ENCODE data around the gene UBE2L6.

The UBE2L6 gene

DNA sequence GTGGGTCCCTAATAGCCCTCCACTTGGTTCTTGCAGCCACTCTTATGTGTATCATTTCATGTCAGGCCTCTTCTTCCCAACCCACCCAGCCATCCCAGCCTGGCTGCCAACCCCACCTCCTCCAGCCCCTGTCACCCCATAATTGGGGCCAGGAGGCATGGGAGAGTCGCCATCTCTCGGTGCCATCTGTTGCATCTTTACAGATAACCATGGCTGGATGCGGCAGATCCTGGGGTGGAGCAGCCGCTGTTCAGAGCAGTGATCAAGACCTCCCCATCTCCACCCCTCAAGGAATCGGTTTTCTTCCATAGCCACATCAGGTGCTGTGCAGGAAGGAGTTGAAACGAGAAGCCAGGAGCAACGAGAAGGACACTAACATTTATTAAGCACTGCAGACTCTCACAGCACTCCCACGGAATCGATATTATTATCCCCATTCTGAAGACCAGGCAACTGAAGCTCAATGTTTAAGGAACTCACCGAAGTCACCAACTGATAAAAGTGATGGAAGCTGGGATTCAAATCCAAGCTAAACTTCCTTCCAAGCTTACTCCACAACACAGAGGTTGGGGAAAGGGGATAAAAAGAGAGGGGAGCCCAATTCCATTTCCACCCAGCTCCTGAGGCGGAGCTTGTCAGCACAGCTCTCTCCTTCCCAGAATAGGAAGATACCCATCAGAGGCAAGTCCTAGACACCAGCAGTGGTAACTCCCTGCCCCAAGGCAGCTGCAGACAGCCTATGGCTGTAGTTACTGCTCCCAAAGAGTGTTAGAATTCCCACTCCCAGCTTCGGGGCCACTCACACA, 54.6 kb downstream of the UBE2L6 start:
- Histone ChIP-seq H3K9me3 (ENCODE audit: control insufficient read depth, low read length) (no peaks in the 10 kb centered on the region), H3K36me3 (ENCODE audit: control insufficient read depth, insufficient read depth, low read length) (no peaks in the 10 kb centered on the region), H3K27ac (no peak overlapping the region), H3K4me1 (no peaks in the 10 kb centered on the region), H3K79me2 (no peaks in the 10 kb centered on the region), H3K27me3 (ENCODE audit: control insufficient read depth, insufficient read depth, low read length) (no peaks in the 10 kb centered on the region), H2AFZ (no peak overlapping the region), H3K4me2 (ENCODE audit: low read length) (no peak overlapping the region), H3K4me3 (ENCODE audit: low read depth, low read length) (no peak overlapping the region), H3K9ac (no peak overlapping the region)
- TF ChIP-seq, protein P1, sequence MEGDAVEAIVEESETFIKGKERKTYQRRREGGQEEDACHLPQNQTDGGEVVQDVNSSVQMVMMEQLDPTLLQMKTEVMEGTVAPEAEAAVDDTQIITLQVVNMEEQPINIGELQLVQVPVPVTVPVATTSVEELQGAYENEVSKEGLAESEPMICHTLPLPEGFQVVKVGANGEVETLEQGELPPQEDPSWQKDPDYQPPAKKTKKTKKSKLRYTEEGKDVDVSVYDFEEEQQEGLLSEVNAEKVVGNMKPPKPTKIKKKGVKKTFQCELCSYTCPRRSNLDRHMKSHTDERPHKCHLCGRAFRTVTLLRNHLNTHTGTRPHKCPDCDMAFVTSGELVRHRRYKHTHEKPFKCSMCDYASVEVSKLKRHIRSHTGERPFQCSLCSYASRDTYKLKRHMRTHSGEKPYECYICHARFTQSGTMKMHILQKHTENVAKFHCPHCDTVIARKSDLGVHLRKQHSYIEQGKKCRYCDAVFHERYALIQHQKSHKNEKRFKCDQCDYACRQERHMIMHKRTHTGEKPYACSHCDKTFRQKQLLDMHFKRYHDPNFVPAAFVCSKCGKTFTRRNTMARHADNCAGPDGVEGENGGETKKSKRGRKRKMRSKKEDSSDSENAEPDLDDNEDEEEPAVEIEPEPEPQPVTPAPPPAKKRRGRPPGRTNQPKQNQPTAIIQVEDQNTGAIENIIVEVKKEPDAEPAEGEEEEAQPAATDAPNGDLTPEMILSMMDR (IDR thresholded peaks at IDR 0.05) = no peak

DNA sequence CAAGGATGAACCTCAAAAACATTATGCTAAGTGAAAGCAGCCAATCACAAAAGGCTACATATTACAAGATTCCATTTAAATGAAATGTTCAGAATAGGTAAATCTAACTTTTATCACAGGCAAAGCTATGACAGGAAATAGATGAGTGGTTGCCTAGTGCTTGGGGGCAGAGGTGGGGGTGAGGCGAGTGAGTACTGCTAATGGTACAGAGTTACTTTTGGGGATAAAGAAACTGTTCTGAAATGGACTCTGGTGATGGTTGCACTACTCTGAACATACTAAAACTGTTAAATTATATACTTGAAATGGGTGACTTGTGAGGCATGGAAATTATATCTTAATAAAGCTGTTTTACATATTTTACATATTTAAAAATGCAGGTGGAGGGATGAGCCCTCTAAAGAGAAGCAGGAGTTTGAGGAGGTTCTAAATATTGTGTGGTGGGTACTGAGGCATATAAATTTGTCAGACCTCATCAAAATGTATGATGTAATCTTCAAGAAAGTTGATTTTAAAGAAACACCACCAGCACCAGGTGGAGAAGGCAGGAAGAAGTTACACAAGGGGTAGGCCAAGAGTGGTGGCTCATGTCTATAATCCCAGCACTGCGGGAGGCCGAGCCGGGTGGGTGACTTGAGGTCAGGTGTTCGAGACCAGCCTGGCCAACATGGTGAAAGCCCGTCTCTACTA, 55.6 kb downstream of the UBE2L6 start:
- Histone ChIP-seq H3K4me2 (ENCODE audit: low read length) (no peak overlapping the region), H3K9ac (no peak overlapping the region), H3K27me3 (ENCODE audit: control insufficient read depth, insufficient read depth, low read length) (no peaks in the 10 kb centered on the region), H3K36me3 (ENCODE audit: control insufficient read depth, insufficient read depth, low read length) (no peaks in the 10 kb centered on the region), H2AFZ (no peak overlapping the region), H3K9me3 (ENCODE audit: control insufficient read depth, low read length) (no peaks in the 10 kb centered on the region), H3K79me2 (no peaks in the 10 kb centered on the region), H3K4me1 (no peaks in the 10 kb centered on the region), H3K27ac (no peak overlapping the region), H3K4me3 (ENCODE audit: low read depth, low read length) (no peak overlapping the region)
- TF ChIP-seq, protein P1 (IDR thresholded peaks at IDR 0.05) = no peak

DNA sequence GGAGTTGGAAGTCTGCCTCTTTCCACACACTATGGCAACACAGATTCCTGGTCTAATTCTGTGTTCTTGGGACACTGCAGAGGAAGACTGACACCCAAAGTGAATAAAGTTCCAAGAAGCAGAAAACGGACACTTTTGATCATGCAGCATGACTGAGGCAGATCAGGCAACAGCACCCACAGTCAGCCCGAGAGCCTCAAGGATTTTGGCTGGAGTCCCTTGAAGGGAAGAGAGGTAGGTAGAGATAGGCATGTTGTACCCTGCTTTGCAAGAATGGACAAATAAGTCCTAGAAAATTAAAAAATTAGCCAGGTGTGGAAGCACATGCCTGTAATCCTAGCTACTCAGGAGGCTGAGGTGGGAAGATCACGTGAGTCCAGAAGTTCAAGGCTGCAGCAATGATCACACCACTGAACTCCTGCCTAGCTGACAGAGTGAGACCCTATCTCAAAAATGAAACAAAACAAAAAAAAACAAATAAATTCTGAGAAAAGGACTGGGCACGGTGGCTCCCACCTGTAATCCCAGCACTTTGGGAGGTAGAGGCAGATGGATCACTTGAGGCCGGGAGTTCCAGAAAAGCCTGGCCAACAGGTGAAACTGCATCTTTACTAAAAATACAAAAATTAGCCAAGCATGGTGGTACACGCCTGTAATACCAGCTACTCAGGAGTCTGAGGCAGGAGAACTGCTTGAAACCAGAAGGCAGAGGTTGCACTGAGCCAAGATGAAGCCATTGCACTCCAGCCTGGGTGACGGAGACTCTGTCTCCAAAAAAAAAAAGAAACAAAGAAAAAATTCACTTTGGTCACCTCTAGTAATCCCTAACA, 58.9 kb downstream of the UBE2L6 start:
- no peaks in the 10 kb centered on the region for H3K36me3 ChIP-seq (ENCODE audit: control insufficient read depth, insufficient read depth, low read length)

DNA sequence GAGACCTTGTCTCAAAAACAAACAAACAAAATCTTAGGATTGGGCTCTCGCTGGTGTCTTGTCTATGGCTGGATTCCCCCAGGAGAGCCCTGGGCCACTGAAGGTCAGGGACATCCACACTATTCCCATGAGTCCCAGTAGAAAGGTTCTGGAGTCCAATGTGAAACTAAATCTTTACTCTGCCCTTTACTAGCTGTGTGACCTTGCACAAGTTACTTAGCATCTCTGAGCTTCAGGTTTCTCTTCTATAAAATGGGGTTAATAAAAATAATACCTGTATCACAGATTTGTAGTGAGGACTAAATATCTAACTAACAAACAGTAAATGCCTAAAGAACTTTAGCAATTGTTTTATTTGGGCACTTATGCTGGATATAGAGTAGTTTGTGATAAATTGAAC, 61.0 kb downstream of the UBE2L6 start:
- TF ChIP-seq, protein P1 (IDR thresholded peaks at IDR 0.05) = no peak

More for the DNA sequence above, 58.9 kb downstream of the UBE2L6 start:
- H3K9me3 ChIP-seq (ENCODE audit: control insufficient read depth, low read length) = no peaks in the 10 kb centered on the region
- H3K4me3 ChIP-seq (ENCODE audit: low read depth, low read length) = no peak overlapping the region
- no peaks in the 10 kb centered on the region for H3K27me3 ChIP-seq (ENCODE audit: control insufficient read depth, insufficient read depth, low read length)
- TF ChIP-seq, protein P1 (IDR thresholded peaks at IDR 0.05) = no peak
- no peak overlapping the region for H3K27ac ChIP-seq
- H3K79me2 ChIP-seq = no peaks in the 10 kb centered on the region
- no peak overlapping the region for H3K9ac ChIP-seq
- no peaks in the 10 kb centered on the region for H3K4me1 ChIP-seq
- no peak overlapping the region for H2AFZ ChIP-seq
- H3K4me2 ChIP-seq (ENCODE audit: low read length) = no peak overlapping the region

More for the DNA sequence above, 61.0 kb downstream of the UBE2L6 start:
- Histone ChIP-seq H3K9ac (no peak overlapping the region), H3K9me3 (ENCODE audit: control insufficient read depth, low read length) (no peaks in the 10 kb centered on the region), H3K79me2 (no peaks in the 10 kb centered on the region), H3K27me3 (ENCODE audit: control insufficient read depth, insufficient read depth, low read length) (no peaks in the 10 kb centered on the region), H3K4me3 (ENCODE audit: low read depth, low read length) (no peak overlapping the region), H3K4me1 (no peaks in the 10 kb centered on the region), H3K36me3 (ENCODE audit: control insufficient read depth, insufficient read depth, low read length) (no peaks in the 10 kb centered on the region), H3K27ac (no peak overlapping the region), H3K4me2 (ENCODE audit: low read length) (no peak overlapping the region), H2AFZ (no peak overlapping the region)
